Measurements from ENCODE around the gene NRXN3.

- no peak for TF ChIP-seq CTCF (IDR thresholded peaks at IDR 0.05)
- no peak for TF ChIP-seq EZH2 (IDR thresholded peaks at IDR 0.05; ENCODE audit: borderline replicate concordance, insufficient read depth, low read depth, low read length, poor library complexity, severe bottlenecking)
These were observed 858.1 kb downstream of the NRXN3 start for GRCh38 chr14:79028281-79028680.
